Measurements from ENCODE around the gene EIF4A3.

DNA sequence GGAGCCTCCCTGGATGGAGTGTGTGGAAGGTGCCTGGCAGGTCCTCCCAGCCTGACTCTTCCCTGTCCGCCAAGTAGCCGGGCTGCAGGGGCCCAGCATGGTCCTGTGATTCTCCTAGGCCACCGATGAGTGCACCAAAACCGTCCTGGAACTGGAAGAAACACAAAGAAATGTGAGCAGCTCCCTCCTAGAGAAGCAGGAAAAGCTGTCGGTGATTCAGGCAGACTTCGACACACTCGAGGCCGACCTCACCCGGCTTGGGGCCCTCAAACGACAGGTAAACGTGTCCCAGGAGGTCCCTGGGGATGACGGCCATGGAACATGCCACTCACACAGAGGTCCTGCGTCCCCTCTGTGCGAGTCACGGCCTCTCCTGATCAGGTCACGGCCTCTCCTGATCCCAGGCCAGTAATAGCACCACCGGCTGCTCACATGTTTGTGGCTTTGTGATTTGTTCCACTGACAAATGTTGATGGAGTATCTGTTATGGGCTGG, 49.8 kb downstream of the EIF4A3 start:
- no peak for TF ChIP-seq POLR2AphosphoS5 (IDR thresholded peaks at IDR 0.05; ENCODE audit: low read depth, low read length)
- TF ChIP-seq, protein P1, sequence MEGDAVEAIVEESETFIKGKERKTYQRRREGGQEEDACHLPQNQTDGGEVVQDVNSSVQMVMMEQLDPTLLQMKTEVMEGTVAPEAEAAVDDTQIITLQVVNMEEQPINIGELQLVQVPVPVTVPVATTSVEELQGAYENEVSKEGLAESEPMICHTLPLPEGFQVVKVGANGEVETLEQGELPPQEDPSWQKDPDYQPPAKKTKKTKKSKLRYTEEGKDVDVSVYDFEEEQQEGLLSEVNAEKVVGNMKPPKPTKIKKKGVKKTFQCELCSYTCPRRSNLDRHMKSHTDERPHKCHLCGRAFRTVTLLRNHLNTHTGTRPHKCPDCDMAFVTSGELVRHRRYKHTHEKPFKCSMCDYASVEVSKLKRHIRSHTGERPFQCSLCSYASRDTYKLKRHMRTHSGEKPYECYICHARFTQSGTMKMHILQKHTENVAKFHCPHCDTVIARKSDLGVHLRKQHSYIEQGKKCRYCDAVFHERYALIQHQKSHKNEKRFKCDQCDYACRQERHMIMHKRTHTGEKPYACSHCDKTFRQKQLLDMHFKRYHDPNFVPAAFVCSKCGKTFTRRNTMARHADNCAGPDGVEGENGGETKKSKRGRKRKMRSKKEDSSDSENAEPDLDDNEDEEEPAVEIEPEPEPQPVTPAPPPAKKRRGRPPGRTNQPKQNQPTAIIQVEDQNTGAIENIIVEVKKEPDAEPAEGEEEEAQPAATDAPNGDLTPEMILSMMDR (IDR thresholded peaks at IDR 0.05), result no peak

Measured in Panc1 (cell line).